Measurements from ENCODE around the gene RAB3GAP1. TPM values are rescaled to one million over a fixed set of nuclear protein-coding genes. Genes with fewer than 3 reads are reported as not detected.

The RAB3GAP1 gene
- total RNA-seq (61.5 and 62.2 TPM in 2 replicates), polyA plus RNA-seq (15.6 and 24.5 TPM in 2 replicates), polyA minus RNA-seq (16.2 and 35.2 TPM in 2 replicates)
- 45.5 TPM for total RNA-seq (2013)

GRCh38 chr2:135052042-135052876, at the start of gene RAB3GAP1:
Gene RAB3GAP1 (plus strand): TSS chr2:135052292. CDS start chr2:135052308, 16 bp downstream.
- peaks cover 49% of the 10 kb centered on the region for H3K79me2 ChIP-seq (ENCODE audit: control insufficient read depth, insufficient read depth, low read length)
- H3K9me3 ChIP-seq (ENCODE audit: control extremely low read depth in 1 of 3, control insufficient read depth in 2 of 3, insufficient read depth in 1 of 3, low read length in 2 of 3) = no peaks in the 10 kb centered on the region
- H4K20me1 ChIP-seq (ENCODE audit: control insufficient read depth, insufficient read depth, low read length, poor library complexity, severe bottlenecking) = peaks cover 13% of the 10 kb centered on the region
- peaks cover 17 to 19% of the 10 kb centered on the region in 2 donors for H3K4me1 ChIP-seq (ENCODE audit: control insufficient read depth in 2 of 2, insufficient read depth in 2 of 2, low read length in 2 of 2)
- peak; percentile 90 for ATAC-seq (ENCODE audit: low read depth)
- intact Hi-C loops (cut with micrococcal nuclease) = loop anchor here (1.0 to 10.0 kb wide), 6 partner anchors 107 to 825 kb away; partner anchors contain the start of genes CCNT2, MCM6 and UBXN4
- no peaks in the 10 kb centered on the region for H3K9me3 Mint-ChIP-seq (ENCODE audit: insufficient read depth)
- under 1% methylated on average over 36 of the region's 45 CpGs for WGBS (ENCODE audit: insufficient coverage)
- peak; percentile 91 for DNase-seq
- TF ChIP-seq EZH2 (IDR thresholded peaks at IDR 0.05; ENCODE audit: borderline replicate concordance, insufficient read depth, low read depth, low read length, poor library complexity, severe bottlenecking) = no peak
- TF ChIP-seq, protein P1, sequence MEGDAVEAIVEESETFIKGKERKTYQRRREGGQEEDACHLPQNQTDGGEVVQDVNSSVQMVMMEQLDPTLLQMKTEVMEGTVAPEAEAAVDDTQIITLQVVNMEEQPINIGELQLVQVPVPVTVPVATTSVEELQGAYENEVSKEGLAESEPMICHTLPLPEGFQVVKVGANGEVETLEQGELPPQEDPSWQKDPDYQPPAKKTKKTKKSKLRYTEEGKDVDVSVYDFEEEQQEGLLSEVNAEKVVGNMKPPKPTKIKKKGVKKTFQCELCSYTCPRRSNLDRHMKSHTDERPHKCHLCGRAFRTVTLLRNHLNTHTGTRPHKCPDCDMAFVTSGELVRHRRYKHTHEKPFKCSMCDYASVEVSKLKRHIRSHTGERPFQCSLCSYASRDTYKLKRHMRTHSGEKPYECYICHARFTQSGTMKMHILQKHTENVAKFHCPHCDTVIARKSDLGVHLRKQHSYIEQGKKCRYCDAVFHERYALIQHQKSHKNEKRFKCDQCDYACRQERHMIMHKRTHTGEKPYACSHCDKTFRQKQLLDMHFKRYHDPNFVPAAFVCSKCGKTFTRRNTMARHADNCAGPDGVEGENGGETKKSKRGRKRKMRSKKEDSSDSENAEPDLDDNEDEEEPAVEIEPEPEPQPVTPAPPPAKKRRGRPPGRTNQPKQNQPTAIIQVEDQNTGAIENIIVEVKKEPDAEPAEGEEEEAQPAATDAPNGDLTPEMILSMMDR (IDR thresholded peaks at IDR 0.05) = no peak
- peak within 1 kb of the TSS; percentile 91 for H3K4me3 Mint-ChIP-seq
- ChIA-PET CTCF (interaction anchor here (1.0 to 2.1 kb wide), 4 partner anchors 9 to 48 kb away, joined by 3 to 7 read pairs (median 4); no protein-coding TSS in a partner anchor), POLR2A (interaction anchor here (0.6 to 0.8 kb wide), 2 partner anchors 105 to 479 kb away, joined by 3 to 4 read pairs; partner anchors contain the start of gene ZRANB3)
- peak within 1 kb of the TSS; percentile 98 for H3K9ac ChIP-seq (ENCODE audit: low read length)
- H3K27ac Mint-ChIP-seq = peak within 1 kb of the TSS; percentile 98
- peaks cover 0 to 7% of the 10 kb centered on the region in 2 experiments for H3K36me3 ChIP-seq (replicated peaks in 1 of 2; ENCODE audit: control extremely low read depth in 1 of 2, control insufficient read depth in 1 of 2, extremely low read depth in 1 of 2, insufficient read depth in 2 of 2, low read length in 1 of 2)
- peaks cover 37% of the 10 kb centered on the region for H3K4me1 Mint-ChIP-seq
- no peaks in the 10 kb centered on the region for H3K27me3 Mint-ChIP-seq
- H2AFZ ChIP-seq (ENCODE audit: insufficient read depth, low read depth, low read length, poor library complexity, severe bottlenecking) = peak within 1 kb of the TSS; percentile 84
- peak within 1 kb of the TSS; percentile 98 to 99 for H3K27ac ChIP-seq (ENCODE audit: low read length in 2 of 2)
- peak within 1 kb of the TSS; percentile 91 to 97 (median 96) for H3K4me3 ChIP-seq (ENCODE audit: control extremely low read depth in 1 of 5, extremely low read depth in 1 of 5, insufficient read depth in 1 of 5, low read depth in 2 of 5, low read length in 4 of 5)
- peak within 1 kb of the TSS; percentile 81 for H3K4me2 ChIP-seq (replicated peaks; ENCODE audit: low read depth, low read length, poor library complexity, severe bottlenecking)
- no peaks in the 10 kb centered on the region for H3K27me3 ChIP-seq (replicated peaks in 1 of 4; ENCODE audit: control extremely low read depth in 1 of 4, control insufficient read depth in 3 of 4, insufficient read depth in 4 of 4, low read length in 3 of 4)
